Measurements from ENCODE around the gene COG5. TPM values are rescaled to one million over a fixed set of nuclear protein-coding genes. Genes with fewer than 3 reads are reported as not detected.

COG5 gene
- total RNA-seq, 1 experiment from 2014 or later: 20.2 TPM

DNA sequence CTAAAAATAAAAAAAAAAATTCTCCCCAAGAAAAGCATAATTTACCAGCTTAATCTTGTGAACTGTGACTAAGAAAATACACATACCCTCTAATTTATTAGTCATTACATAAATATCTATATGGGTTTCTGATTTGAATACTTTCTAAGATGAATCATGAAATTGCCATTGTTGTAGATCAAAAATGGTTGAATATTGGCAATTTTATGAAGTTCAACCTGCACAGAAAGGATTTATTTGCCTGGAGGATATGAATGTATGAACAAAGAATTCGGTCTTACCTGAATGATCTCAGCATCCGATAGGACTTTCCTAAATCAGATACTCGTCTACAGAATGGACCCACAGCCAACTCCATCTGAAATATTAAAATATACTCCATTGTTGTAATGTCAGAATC, 333.4 kb downstream of the COG5 start:
- Histone ChIP-seq H3K4me1 (ENCODE audit: insufficient read depth, low read length) (peaks cover 5% of the 10 kb centered on the region; the same call in 1 of the 2 replicates), H3K9ac (ENCODE audit: extremely low read depth, insufficient read length, low read length) (no peak overlapping the region), H3K79me2 (ENCODE audit: insufficient read depth, low read length) (no peaks in the 10 kb centered on the region), H2AFZ (ENCODE audit: low read length) (no peak overlapping the region), H3K23me2 (ENCODE audit: insufficient read length, low read depth, low read length, poor library complexity, severe bottlenecking) (no peaks in the 10 kb centered on the region), H3K4me2 (ENCODE audit: insufficient read depth, insufficient read length, low read length) (no peak overlapping the region), H4K8ac (replicated peaks; ENCODE audit: insufficient read length, low read depth, low read length) (no peak overlapping the region), H2BK5ac (ENCODE audit: insufficient read length, low read length) (no peak overlapping the region), H2BK120ac (ENCODE audit: low read depth, low read length, poor library complexity, severe bottlenecking) (no peak overlapping the region), H3K27ac (ENCODE audit: insufficient read length, low read depth, low read length) (no peak overlapping the region), H4K91ac (ENCODE audit: insufficient read length, low read depth, low read length) (no peak overlapping the region), H3K14ac (ENCODE audit: insufficient read depth, low read length) (no peak overlapping the region), H3K18ac (ENCODE audit: insufficient read length, low read depth, low read length) (no peak overlapping the region), H3K9me3 (ENCODE audit: control insufficient read depth, low read depth, low read length) (no peaks in the 10 kb centered on the region), H3K4ac (ENCODE audit: low read depth, low read length) (no peak overlapping the region), H3K56ac (ENCODE audit: insufficient read length, low read depth, low read length) (no peak overlapping the region), H3K27me3 (ENCODE audit: insufficient read depth, low read length) (no peaks in the 10 kb centered on the region), H3K79me1 (ENCODE audit: insufficient read depth, low read depth, low read length, poor library complexity, severe bottlenecking) (no peaks in the 10 kb centered on the region), H3T11ph (ENCODE audit: low read length) (no peak overlapping the region), H2BK15ac (ENCODE audit: low read depth, low read length) (no peak overlapping the region), H3K23ac (ENCODE audit: insufficient read length, low read depth, low read length) (no peak overlapping the region), H2BK20ac (ENCODE audit: low read depth, low read length, poor library complexity, severe bottlenecking) (no peak overlapping the region), H2BK12ac (ENCODE audit: insufficient read length, low read depth, low read length) (no peak overlapping the region), H4K5ac (ENCODE audit: insufficient read length, low read depth, low read length) (no peak overlapping the region), H2AK5ac (ENCODE audit: insufficient read length, low read length) (no peak overlapping the region), H4K20me1 (ENCODE audit: control insufficient read depth, insufficient read depth, insufficient read length) (no peaks in the 10 kb centered on the region)
- TF ChIP-seq, protein P1, sequence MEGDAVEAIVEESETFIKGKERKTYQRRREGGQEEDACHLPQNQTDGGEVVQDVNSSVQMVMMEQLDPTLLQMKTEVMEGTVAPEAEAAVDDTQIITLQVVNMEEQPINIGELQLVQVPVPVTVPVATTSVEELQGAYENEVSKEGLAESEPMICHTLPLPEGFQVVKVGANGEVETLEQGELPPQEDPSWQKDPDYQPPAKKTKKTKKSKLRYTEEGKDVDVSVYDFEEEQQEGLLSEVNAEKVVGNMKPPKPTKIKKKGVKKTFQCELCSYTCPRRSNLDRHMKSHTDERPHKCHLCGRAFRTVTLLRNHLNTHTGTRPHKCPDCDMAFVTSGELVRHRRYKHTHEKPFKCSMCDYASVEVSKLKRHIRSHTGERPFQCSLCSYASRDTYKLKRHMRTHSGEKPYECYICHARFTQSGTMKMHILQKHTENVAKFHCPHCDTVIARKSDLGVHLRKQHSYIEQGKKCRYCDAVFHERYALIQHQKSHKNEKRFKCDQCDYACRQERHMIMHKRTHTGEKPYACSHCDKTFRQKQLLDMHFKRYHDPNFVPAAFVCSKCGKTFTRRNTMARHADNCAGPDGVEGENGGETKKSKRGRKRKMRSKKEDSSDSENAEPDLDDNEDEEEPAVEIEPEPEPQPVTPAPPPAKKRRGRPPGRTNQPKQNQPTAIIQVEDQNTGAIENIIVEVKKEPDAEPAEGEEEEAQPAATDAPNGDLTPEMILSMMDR (conservative IDR thresholded peaks at IDR 0.05): no peak
- no peaks in the 10 kb centered on the region for H3K27me3 Mint-ChIP-seq (ENCODE audit: low read depth)
- H3K27ac Mint-ChIP-seq: no peak overlapping the region
- H3K36me3 Mint-ChIP-seq (ENCODE audit: insufficient read depth in 1 of 3, low read depth in 3 of 3): peaks cover 0 to 17% (median 0%) of the 10 kb centered on the region in 3 experiments; a peak in 1 of 7 replicates
- no peak overlapping the region for H3K4me3 Mint-ChIP-seq
- WGBS (ENCODE audit: extremely low coverage, insufficient read length, low lambda C conversion rate): no CpG with 5 or more reads among the region's 3 CpGs
- H3K9me3 Mint-ChIP-seq: no peaks in the 10 kb centered on the region
- no peak for DNase-seq
- H3K4me1 Mint-ChIP-seq: peaks cover 15 to 16% of the 10 kb centered on the region in 2 experiments

Measured in H9 (cell line).